Measurements from ENCODE around the gene GTF3C4.

Gene GTF3C4

DNA sequence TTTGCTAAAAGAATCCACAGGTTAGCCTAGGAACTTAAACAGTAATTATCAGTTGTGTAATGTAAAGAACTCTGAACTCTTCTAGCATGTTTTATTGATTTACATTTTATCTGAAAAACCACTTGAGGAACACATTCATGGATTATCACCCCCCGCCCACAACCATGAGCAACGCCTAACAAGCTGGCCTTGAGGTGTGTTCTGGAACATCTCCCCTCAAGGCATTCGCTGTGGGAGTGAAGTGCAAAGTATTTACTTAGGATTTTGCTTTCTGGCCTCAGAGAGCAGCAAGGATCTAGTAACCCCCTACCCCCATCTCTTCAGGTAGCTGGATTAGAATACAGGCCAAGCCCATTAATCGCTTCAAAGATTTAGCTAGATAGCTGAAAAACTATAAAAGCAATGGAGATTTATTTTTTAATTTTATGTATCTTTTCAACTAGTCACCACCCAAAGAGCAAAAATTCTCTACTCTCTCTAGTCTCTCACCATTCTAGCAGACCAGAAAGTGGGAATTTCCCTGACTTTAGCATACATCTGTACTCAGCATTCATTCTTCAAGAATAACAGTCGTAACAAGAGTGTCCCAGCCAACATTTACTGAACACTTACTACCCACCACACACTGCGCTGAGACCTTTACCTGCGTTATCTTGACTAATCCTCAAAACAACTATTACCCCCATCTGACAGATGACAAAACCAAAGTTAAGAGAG, 37.7 kb upstream of the GTF3C4 start:
- no peaks in the 10 kb centered on the region for H3F3A ChIP-seq (ENCODE audit: control insufficient read depth, insufficient read depth)
- H3K4me1 ChIP-seq (ENCODE audit: control insufficient read depth, low read length), result no peaks in the 10 kb centered on the region
- no peaks in the 10 kb centered on the region for H3K79me2 ChIP-seq (ENCODE audit: control insufficient read depth, low read length)
- H4K20me1 ChIP-seq (ENCODE audit: control insufficient read depth, insufficient read depth, low read depth, low read length), result no peaks in the 10 kb centered on the region
- H3K27ac ChIP-seq (ENCODE audit: low read depth, low read length), result no peak overlapping the region
- no peaks in the 10 kb centered on the region for H3K9me3 ChIP-seq (ENCODE audit: control insufficient read depth, insufficient read depth, low read length)
- no peaks in the 10 kb centered on the region for H3K9me2 ChIP-seq (replicated peaks; ENCODE audit: control insufficient read depth, low read length)
- no peak overlapping the region for H3K4me3 ChIP-seq (ENCODE audit: low read length)
- H3K27me3 ChIP-seq (ENCODE audit: control insufficient read depth, low read length), result no peaks in the 10 kb centered on the region
- TF ChIP-seq CTCF (IDR thresholded peaks at IDR 0.05; ENCODE audit: low read depth, low read length, poor library complexity, severe bottlenecking), result no peak
- TF ChIP-seq EZH2phosphoT487 (IDR thresholded peaks at IDR 0.05; ENCODE audit: borderline replicate concordance, low read length), result no peak
- no peak overlapping the region for H3K4me2 ChIP-seq (ENCODE audit: low read length)
- H3K36me3 ChIP-seq (ENCODE audit: control insufficient read depth, low read length), result peaks cover 66% of the 10 kb centered on the region

- no peaks in the 10 kb centered on the region for H3K9me2 ChIP-seq (replicated peaks; ENCODE audit: control insufficient read depth, low read length)
- no peaks in the 10 kb centered on the region for H3K4me1 ChIP-seq (ENCODE audit: control insufficient read depth, low read length)
- H3K79me2 ChIP-seq (ENCODE audit: control insufficient read depth, low read length), result no peaks in the 10 kb centered on the region
- H3K4me2 ChIP-seq (ENCODE audit: low read length), result no peak overlapping the region
- no peaks in the 10 kb centered on the region for H3K27me3 ChIP-seq (ENCODE audit: control insufficient read depth, low read length)
- H4K20me1 ChIP-seq (ENCODE audit: control insufficient read depth, insufficient read depth, low read depth, low read length), result no peaks in the 10 kb centered on the region
- no peak overlapping the region for H3K4me3 ChIP-seq (ENCODE audit: low read length)
- TF ChIP-seq EZH2phosphoT487 (IDR thresholded peaks at IDR 0.05; ENCODE audit: borderline replicate concordance, low read length), result no peak
- TF ChIP-seq CTCF (IDR thresholded peaks at IDR 0.05; ENCODE audit: low read depth, low read length, poor library complexity, severe bottlenecking), result no peak
- no peaks in the 10 kb centered on the region for H3F3A ChIP-seq (ENCODE audit: control insufficient read depth, insufficient read depth)
- no peaks in the 10 kb centered on the region for H3K9me3 ChIP-seq (ENCODE audit: control insufficient read depth, insufficient read depth, low read length)
- H3K36me3 ChIP-seq (ENCODE audit: control insufficient read depth, low read length), result peaks cover 65% of the 10 kb centered on the region
- H3K27ac ChIP-seq (ENCODE audit: low read depth, low read length), result no peak overlapping the region
Observed at GRCh38 chr9:132634327-132634726, 35.9 kb upstream of the GTF3C4 start.

GRCh38 chr9:132637351-132637750, 32.9 kb upstream of the GTF3C4 start:
- Histone ChIP-seq H3K4me2 (ENCODE audit: low read length) (no peak overlapping the region), H3K4me3 (ENCODE audit: low read length) (no peak overlapping the region), H3K9me3 (ENCODE audit: control insufficient read depth, insufficient read depth, low read length) (no peaks in the 10 kb centered on the region), H3K27me3 (ENCODE audit: control insufficient read depth, low read length) (no peaks in the 10 kb centered on the region), H3F3A (ENCODE audit: control insufficient read depth, insufficient read depth) (no peaks in the 10 kb centered on the region), H3K36me3 (ENCODE audit: control insufficient read depth, low read length) (peaks cover 68% of the 10 kb centered on the region), H3K9me2 (replicated peaks; ENCODE audit: control insufficient read depth, low read length) (no peaks in the 10 kb centered on the region), H3K79me2 (ENCODE audit: control insufficient read depth, low read length) (no peaks in the 10 kb centered on the region), H3K4me1 (ENCODE audit: control insufficient read depth, low read length) (no peaks in the 10 kb centered on the region), H3K27ac (ENCODE audit: low read depth, low read length) (no peak overlapping the region), H4K20me1 (ENCODE audit: control insufficient read depth, insufficient read depth, low read depth, low read length) (no peaks in the 10 kb centered on the region)
- TF ChIP-seq EZH2phosphoT487 (IDR thresholded peaks at IDR 0.05; ENCODE audit: borderline replicate concordance, low read length) (no peak), CTCF (IDR thresholded peaks at IDR 0.05; ENCODE audit: low read depth, low read length, poor library complexity, severe bottlenecking) (no peak)
